Measurements from ENCODE around the gene HPDL. TPM values are rescaled to one million over a fixed set of nuclear protein-coding genes. Genes with fewer than 3 reads are reported as not detected.

HPDL gene
- total RNA-seq, 1 donor from 2014 or later, result 2.4 TPM

DNA sequence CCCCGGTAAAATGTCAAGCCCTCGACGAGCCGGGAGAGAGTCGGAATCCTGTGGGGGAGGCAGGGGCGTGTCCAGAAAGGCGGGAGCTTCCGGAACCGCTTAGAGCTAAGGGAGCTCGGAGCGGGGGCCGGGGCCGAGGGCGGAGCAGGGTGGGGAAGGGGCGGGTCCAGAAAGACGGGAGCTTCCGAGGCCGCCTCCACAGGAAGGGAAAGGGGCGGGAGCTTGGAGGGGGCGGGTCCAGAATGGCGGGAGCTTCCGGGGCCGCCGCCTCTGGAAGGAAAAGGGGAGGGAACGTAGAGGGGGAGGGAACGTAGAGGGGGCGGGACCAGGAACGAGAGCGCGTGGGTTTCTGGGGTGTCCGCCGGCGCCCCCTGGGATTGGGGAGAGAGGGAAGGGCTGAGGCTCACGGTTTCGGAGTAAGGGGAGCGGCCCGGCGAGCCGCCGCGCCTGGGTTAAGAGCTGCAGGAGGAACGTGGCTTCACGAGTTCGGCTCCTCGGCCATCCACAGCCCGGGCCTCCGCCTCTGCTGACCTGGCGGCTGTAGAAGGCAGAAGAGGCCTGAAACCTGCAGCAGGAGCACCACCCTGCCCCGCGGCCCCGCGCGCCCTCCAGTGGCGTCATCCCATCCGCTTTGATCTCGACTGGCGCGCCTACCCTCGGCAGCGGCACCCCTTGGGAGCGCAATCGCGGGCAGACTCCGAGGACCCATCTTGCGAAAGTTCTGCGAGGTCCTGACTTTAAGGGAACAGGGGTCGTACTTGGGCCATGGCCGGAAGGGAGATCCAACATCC is 23.0 kb upstream of the HPDL start:
- H3K27ac Mint-ChIP-seq, result peak overlapping the region; percentile 94
- peaks cover 5% of the 10 kb centered on the region for H3K27me3 Mint-ChIP-seq
- peaks cover 8% of the 10 kb centered on the region for H3K4me1 Mint-ChIP-seq (ENCODE audit: low read depth)
- TF ChIP-seq CTCF (IDR thresholded peaks at IDR 0.05; ENCODE audit: unreplicated experiment), result peak; percentile 69
- peak overlapping the region; percentile 92 for H3K4me3 Mint-ChIP-seq (ENCODE audit: low read depth)
- H3K9me3 Mint-ChIP-seq (ENCODE audit: low read depth), result no peaks in the 10 kb centered on the region
- H3K36me3 Mint-ChIP-seq (ENCODE audit: insufficient read depth), result no peaks in the 10 kb centered on the region
- DNase-seq (ENCODE audit: low spot score, unreplicated experiment), result peak; percentile 95

- peak overlapping the region; percentile 94 for H3K27ac Mint-ChIP-seq
- H3K4me3 Mint-ChIP-seq (ENCODE audit: low read depth), result peak overlapping the region; percentile 92
- peaks cover 8% of the 10 kb centered on the region for H3K4me1 Mint-ChIP-seq (ENCODE audit: low read depth)
- H3K27me3 Mint-ChIP-seq, result peaks cover 5% of the 10 kb centered on the region
- no peaks in the 10 kb centered on the region for H3K36me3 Mint-ChIP-seq (ENCODE audit: insufficient read depth)
- no peak for DNase-seq (ENCODE audit: low spot score, unreplicated experiment)
- no peak for TF ChIP-seq CTCF (IDR thresholded peaks at IDR 0.05; ENCODE audit: unreplicated experiment)
- H3K9me3 Mint-ChIP-seq (ENCODE audit: low read depth), result no peaks in the 10 kb centered on the region
Measured at GRCh38 chr1:45304311-45305081, 22.2 kb upstream of the HPDL start.

GRCh38 chr1:45305231-45305630 is 21.5 kb upstream of the HPDL start:
- Mint-ChIP-seq H3K36me3 (ENCODE audit: insufficient read depth) (no peaks in the 10 kb centered on the region), H3K4me3 (ENCODE audit: low read depth) (peak overlapping the region; percentile 92), H3K27ac (no peak overlapping the region), H3K9me3 (ENCODE audit: low read depth) (no peaks in the 10 kb centered on the region), H3K27me3 (peaks cover 5% of the 10 kb centered on the region), H3K4me1 (ENCODE audit: low read depth) (peaks cover 8% of the 10 kb centered on the region)
- no peak for TF ChIP-seq CTCF (IDR thresholded peaks at IDR 0.05; ENCODE audit: unreplicated experiment)
- DNase-seq (ENCODE audit: low spot score, unreplicated experiment), result no peak

- H3K4me3 Mint-ChIP-seq (ENCODE audit: low read depth), result no peak overlapping the region
- no peak overlapping the region for H3K27ac Mint-ChIP-seq
- H3K36me3 Mint-ChIP-seq (ENCODE audit: insufficient read depth), result no peaks in the 10 kb centered on the region
- no peak for DNase-seq (ENCODE audit: low spot score, unreplicated experiment)
- H3K27me3 Mint-ChIP-seq, result peaks cover 5% of the 10 kb centered on the region
- H3K9me3 Mint-ChIP-seq (ENCODE audit: low read depth), result no peaks in the 10 kb centered on the region
- TF ChIP-seq CTCF (IDR thresholded peaks at IDR 0.05; ENCODE audit: unreplicated experiment), result no peak
- H3K4me1 Mint-ChIP-seq (ENCODE audit: low read depth), result peaks cover 8% of the 10 kb centered on the region
Measured at GRCh38 chr1:45306319-45306718, 20.4 kb upstream of the HPDL start.

GRCh38 chr1:45306905-45307304 is 19.8 kb upstream of the HPDL start:
- Mint-ChIP-seq H3K36me3 (ENCODE audit: insufficient read depth) (no peaks in the 10 kb centered on the region), H3K4me3 (ENCODE audit: low read depth) (no peak overlapping the region), H3K9me3 (ENCODE audit: low read depth) (no peaks in the 10 kb centered on the region), H3K27me3 (peaks cover 5% of the 10 kb centered on the region), H3K27ac (no peak overlapping the region), H3K4me1 (ENCODE audit: low read depth) (peaks cover 8% of the 10 kb centered on the region)
- DNase-seq (ENCODE audit: low spot score, unreplicated experiment), result no peak
- TF ChIP-seq CTCF (IDR thresholded peaks at IDR 0.05; ENCODE audit: unreplicated experiment), result no peak
